ENCODE data around the gene RBFOX2.

RBFOX2 gene

DNA sequence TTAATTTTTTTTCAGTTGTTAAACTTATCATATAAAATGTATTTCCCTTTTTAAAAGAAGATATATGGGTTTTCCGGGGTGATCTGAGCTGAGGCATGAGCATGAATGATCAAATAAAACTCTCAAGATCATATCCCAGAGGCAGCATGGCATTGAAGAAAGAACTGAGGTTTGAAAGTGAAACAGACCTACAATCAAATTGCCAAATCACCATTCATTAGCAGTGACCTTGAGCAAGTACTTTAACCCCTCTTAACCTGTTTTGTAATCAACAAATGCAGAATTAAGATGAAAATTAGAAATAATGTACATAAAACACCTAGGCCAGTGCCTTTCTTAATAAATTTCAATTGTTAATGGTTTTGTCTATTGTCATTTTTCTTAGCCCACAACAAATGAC lies 116.0 kb downstream of the RBFOX2 start:
- H3K4me3 ChIP-seq (ENCODE audit: low read depth, low read length), result no peak overlapping the region
- TF ChIP-seq, protein P1, sequence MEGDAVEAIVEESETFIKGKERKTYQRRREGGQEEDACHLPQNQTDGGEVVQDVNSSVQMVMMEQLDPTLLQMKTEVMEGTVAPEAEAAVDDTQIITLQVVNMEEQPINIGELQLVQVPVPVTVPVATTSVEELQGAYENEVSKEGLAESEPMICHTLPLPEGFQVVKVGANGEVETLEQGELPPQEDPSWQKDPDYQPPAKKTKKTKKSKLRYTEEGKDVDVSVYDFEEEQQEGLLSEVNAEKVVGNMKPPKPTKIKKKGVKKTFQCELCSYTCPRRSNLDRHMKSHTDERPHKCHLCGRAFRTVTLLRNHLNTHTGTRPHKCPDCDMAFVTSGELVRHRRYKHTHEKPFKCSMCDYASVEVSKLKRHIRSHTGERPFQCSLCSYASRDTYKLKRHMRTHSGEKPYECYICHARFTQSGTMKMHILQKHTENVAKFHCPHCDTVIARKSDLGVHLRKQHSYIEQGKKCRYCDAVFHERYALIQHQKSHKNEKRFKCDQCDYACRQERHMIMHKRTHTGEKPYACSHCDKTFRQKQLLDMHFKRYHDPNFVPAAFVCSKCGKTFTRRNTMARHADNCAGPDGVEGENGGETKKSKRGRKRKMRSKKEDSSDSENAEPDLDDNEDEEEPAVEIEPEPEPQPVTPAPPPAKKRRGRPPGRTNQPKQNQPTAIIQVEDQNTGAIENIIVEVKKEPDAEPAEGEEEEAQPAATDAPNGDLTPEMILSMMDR (IDR thresholded peaks at IDR 0.05; ENCODE audit: insufficient read depth, low read depth, low read length, missing control alignments), result no peak

DNA sequence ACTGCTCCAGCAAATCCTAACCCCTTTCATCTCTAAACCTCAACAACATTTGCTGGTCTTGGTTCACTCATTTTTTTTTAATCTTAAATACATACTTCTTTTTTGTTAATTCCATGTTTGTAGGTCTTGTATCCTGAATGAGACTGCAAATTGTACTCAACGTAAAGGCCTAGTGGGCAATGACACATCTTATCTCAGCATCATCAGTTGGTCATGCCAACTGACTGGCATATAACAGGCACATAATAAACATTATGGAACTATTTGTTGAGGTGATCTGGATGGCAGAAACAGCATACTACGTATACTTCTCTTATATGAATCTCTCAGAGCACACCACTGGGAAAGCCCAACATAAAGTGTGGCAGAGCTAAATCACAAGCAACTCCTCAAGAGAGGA lies 116.7 kb downstream of the RBFOX2 start:
- no peak overlapping the region for H3K4me3 ChIP-seq (ENCODE audit: low read depth, low read length)
- DNase-seq (ENCODE audit: low read depth), result no peak
- TF ChIP-seq, protein P1 (IDR thresholded peaks at IDR 0.05; ENCODE audit: insufficient read depth, low read depth, low read length, missing control alignments), result no peak

More for the DNA sequence above, 116.0 kb downstream of the RBFOX2 start:
- no peak for DNase-seq (ENCODE audit: low read depth)

DNA sequence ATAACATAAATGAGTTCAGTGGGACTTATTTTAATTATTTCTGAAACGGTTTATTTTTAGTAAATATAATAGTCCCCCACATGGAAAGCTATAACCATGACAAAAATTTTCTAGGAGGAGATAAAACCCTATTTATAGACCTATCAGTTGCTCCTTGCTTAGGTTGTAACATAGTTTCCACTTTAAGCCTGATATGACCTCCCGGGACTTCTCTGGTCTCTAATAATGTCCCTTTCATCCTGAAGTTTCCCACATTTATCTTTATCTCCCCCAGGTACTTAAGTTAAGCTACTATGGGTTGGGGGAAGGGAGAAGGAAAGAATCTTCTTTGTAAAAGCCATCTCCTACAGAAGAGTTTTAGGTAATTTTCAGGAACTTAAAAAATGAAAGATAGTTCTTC lies 117.7 kb downstream of the RBFOX2 start:
- no peak for DNase-seq (ENCODE audit: low read depth)
- no peak overlapping the region for H3K4me3 ChIP-seq (ENCODE audit: low read depth, low read length)
- TF ChIP-seq, protein P1 (IDR thresholded peaks at IDR 0.05; ENCODE audit: insufficient read depth, low read depth, low read length, missing control alignments), result no peak

DNA sequence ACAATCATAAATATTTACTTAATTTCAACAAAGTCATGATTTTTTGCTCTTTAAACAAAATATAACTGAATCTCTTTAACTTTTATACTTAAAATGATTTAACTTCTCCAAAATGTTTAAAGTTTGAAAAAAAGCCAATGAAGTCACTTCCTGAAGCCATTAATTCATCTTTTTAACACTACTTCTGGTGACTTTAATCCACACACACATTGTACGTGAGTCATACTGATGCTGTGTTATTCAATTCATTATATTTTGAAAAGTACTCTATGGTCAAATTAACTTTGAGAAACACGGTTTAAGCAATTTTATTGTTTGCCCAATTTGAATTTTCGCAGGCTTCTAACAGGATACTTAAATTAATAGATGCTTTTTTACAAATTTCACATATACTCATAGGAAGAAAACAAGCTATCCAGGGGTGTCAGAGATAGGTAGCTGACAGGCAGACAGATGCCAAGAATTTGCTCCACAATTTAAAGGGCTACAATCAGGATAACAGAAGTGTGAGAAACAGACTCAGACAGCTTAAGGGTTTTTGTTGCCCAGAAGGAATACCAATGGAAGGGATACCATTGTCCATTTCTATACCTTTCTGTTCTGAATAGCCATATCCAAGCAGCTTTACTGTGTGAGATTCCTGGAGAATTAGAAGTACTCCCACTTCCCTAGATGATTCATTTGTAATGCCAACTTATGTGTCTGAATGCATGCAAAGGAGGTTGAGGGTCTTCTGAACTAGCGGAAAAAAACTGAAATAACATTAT lies 118.4 kb downstream of the RBFOX2 start:
- no peak overlapping the region for H3K4me3 ChIP-seq (ENCODE audit: low read depth, low read length)
- TF ChIP-seq, protein P1 (IDR thresholded peaks at IDR 0.05; ENCODE audit: insufficient read depth, low read depth, low read length, missing control alignments), result no peak
- DNase-seq (ENCODE audit: low read depth), result no peak

DNA sequence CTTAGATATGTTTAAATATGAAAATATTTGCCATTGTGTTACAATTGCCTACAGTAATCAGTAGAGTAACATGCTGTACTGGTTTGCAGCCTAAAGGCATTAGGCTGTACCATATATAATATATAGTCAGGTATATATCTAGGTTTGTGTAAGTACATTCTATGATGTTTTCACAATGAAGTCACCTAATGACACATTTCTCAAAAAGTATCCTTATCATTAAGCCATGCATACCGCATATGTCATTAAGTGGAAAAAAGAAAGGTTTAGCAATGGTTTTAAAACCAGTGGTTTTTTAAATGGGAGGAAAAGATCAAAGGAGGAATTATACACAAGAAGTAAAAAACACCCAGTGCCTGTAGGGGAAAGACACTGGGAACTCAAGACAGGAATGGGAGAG lies 122.7 kb downstream of the RBFOX2 start:
- no peak for DNase-seq (ENCODE audit: low read depth)
- TF ChIP-seq, protein P1 (IDR thresholded peaks at IDR 0.05; ENCODE audit: insufficient read depth, low read depth, low read length, missing control alignments), result no peak
- H3K4me3 ChIP-seq (ENCODE audit: low read depth, low read length), result no peak overlapping the region

DNA sequence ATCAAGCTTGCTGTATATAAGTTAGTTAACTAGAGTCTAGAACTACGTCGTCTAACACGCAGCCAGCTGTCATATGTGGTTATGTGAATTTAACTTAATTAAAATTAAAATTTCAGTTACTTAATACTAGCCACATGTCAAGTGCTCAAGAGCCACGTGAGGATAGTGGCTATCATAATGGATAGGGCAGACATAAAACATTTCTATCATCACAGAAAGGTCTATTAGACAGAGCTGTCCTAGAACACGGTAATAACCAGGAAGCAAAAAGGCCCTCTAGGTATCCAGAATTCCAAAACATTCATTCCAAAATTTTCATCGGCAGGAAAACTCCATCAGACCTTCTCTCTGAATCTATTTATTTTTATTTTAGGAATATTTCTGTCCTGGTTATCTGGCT lies 123.9 kb downstream of the RBFOX2 start:
- no peak overlapping the region for H3K4me3 ChIP-seq (ENCODE audit: low read depth, low read length)
- TF ChIP-seq, protein P1 (IDR thresholded peaks at IDR 0.05; ENCODE audit: insufficient read depth, low read depth, low read length, missing control alignments), result no peak
- no peak for DNase-seq (ENCODE audit: low read depth)

DNA sequence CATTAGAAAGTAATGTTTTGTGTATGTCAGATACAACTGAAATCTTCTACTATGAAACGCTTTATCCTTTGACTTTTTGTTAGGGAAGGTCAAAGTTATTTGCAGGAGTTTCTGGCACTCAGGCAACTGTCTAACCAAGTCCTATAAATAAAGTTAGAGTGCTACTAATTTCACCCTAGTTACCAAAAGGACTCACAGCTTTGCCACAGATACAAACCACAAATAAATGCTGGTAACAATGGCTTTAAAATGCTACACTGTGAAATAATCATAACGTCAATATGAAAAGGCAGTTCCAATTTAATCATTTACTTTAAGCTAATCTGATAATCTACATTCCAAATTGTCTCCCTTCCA lies 124.3 kb downstream of the RBFOX2 start:
- no peak for DNase-seq (ENCODE audit: low read depth)
- H3K4me3 ChIP-seq (ENCODE audit: low read depth, low read length), result no peak overlapping the region
- TF ChIP-seq, protein P1 (IDR thresholded peaks at IDR 0.05; ENCODE audit: insufficient read depth, low read depth, low read length, missing control alignments), result no peak
